Liver (tissue), 3 donors: ENCODE results near the gene STX11.

Experiments used
- ATF3 ChIP-seq: IDR thresholded peaks from 2 replicates; pipeline ENCODE4 v1.6.1; 2016; ENCODE audit warnings: antibody characterized with exemption
- CTCF ChIP-seq: fragments of 150-350 bp; IDR thresholded peaks from 2 replicates; pipeline ENCODE4 v1.5.1; 2017; ENCODE audit warnings: improper control_type of control experiment, low read depth, low read length; ENCODE audit not compliant: missing input control
- EGR1 ChIP-seq, 2 donors: IDR thresholded peaks; 2 replicates each; pipeline ENCODE4 v1.6.1; 2016 to 2018; ENCODE audit warnings: antibody characterized with exemption in 2 of 2, low read depth in 2 of 2
- FOXA1 ChIP-seq: IDR thresholded peaks from 2 replicates; pipeline ENCODE4 v1.6.1; 2016; ENCODE audit warnings: antibody characterized with exemption
- GABPA ChIP-seq, 2 donors: IDR thresholded peaks in 1 of 2; conservative IDR thresholded peaks in 1 of 2; 2 replicates each; pipeline ENCODE4 v1.6.1; 2016; ENCODE audit warnings: antibody characterized with exemption in 2 of 2, mild to moderate bottlenecking in 1 of 2, moderate library complexity in 1 of 2
- JUND ChIP-seq, 2 donors: IDR thresholded peaks; 2 replicates each; pipeline ENCODE4 v1.6.1; 2016; ENCODE audit warnings: antibody characterized with exemption in 2 of 2
- NR2F2 ChIP-seq: IDR thresholded peaks from 2 replicates; pipeline ENCODE4 v1.6.1; 2016; ENCODE audit warnings: antibody characterized with exemption
- RAD21 ChIP-seq, 2 donors: IDR thresholded peaks; 2 replicates each; pipeline ENCODE4 v1.6.1; 2016; ENCODE audit warnings: antibody characterized with exemption in 2 of 2, mild to moderate bottlenecking in 2 of 2
- REST ChIP-seq: IDR thresholded peaks from 2 replicates; pipeline ENCODE4 v1.6.1; 2016; ENCODE audit warnings: antibody characterized with exemption, mild to moderate bottlenecking
- RXRA ChIP-seq, 2 donors: IDR thresholded peaks; 2 replicates each; pipeline ENCODE4 v1.6.1; 2017 to 2018; ENCODE audit warnings: antibody characterized with exemption in 2 of 2, mild to moderate bottlenecking in 1 of 2
- SP1 ChIP-seq: IDR thresholded peaks from 2 replicates; pipeline ENCODE4 v1.6.1; 2018; ENCODE audit warnings: antibody characterized with exemption, mild to moderate bottlenecking
- TAF1 ChIP-seq: conservative IDR thresholded peaks from 2 replicates; pipeline ENCODE4 v1.6.1; 2016; ENCODE audit warnings: antibody characterized with exemption, mild to moderate bottlenecking
- YY1 ChIP-seq: IDR thresholded peaks from 2 replicates; pipeline ENCODE4 v1.6.1; 2016; ENCODE audit warnings: antibody characterized with exemption, mild to moderate bottlenecking
- TF ChIP-seq, protein P1 (sequence below): IDR thresholded peaks from 2 replicates; pipeline ENCODE4 v1.6.1; 2016; ENCODE audit warnings: antibody characterized with exemption
- donor health status: healthy.
- donor health status: healthy.

DNA sequence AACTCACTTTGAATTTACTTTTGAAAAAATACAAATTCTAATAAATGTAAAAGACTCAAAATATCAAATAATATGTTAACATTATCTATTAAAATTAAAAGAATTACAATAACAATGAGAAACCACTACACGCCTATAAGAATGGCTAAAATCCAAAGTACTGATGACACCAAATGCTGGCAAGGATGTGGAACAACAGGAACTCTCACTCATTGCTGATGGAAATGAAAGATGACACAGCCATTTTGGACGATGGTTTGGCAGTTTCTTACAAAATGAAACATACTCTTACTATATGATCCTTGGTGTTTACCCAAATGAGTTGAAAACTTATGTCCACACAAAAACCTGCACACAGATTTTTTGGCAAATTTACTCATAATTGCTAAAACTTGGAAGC, 15.6 kb upstream of the STX11 start:
- TF ChIP-seq TAF1 (no peak), YY1 (no peak), REST (no peak), CTCF (no peak), RXRA (IDR thresholded peaks at IDR 0.05) (no peak), GABPA (IDR thresholded peaks at IDR 0.05 in 1 of 2, conservative IDR thresholded peaks at IDR 0.05 in 1 of 2) (no peak), JUND (IDR thresholded peaks at IDR 0.05) (no peak), RAD21 (IDR thresholded peaks at IDR 0.05) (no peak), EGR1 (IDR thresholded peaks at IDR 0.05; ENCODE audit: low read depth in 2 of 2) (no peak), SP1 (no peak), ATF3 (no peak), NR2F2 (no peak), FOXA1 (no peak)
- TF ChIP-seq, protein P1, sequence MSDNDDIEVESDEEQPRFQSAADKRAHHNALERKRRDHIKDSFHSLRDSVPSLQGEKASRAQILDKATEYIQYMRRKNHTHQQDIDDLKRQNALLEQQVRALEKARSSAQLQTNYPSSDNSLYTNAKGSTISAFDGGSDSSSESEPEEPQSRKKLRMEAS: no peak
